ENCODE results near the gene MSH5.

MSH5 gene

GRCh38 chr6:31739639-31740396, at the start of gene MSH5:
Gene MSH5, plus strand, starts transcription at chr6:31740005. Its CDS starts 462 bp downstream, at chr6:31740467.
- TF ChIP-seq CTCF (IDR thresholded peaks at IDR 0.05; ENCODE audit: insufficient read depth, low read depth, low read length, missing control alignments): no peak
- peak within 1 kb of the TSS; percentile 90 for H3K4me3 ChIP-seq (ENCODE audit: low read depth, low read length)
- DNase-seq (ENCODE audit: low read depth): peak; percentile 99

- no peak for DNase-seq (ENCODE audit: low read depth)
- no peak overlapping the region for H3K4me3 ChIP-seq (ENCODE audit: low read depth, low read length)
- TF ChIP-seq CTCF (IDR thresholded peaks at IDR 0.05; ENCODE audit: insufficient read depth, low read depth, low read length, missing control alignments): no peak
Observed at GRCh38 chr6:31690231-31691077, 49.4 kb upstream of the MSH5 start.

GRCh38 chr6:31691078-31691463, 48.7 kb upstream of the MSH5 start:
- TF ChIP-seq CTCF (IDR thresholded peaks at IDR 0.05; ENCODE audit: insufficient read depth, low read depth, low read length, missing control alignments): no peak
- H3K4me3 ChIP-seq (ENCODE audit: low read depth, low read length): no peak overlapping the region
- no peak for DNase-seq (ENCODE audit: low read depth)

GRCh38 chr6:31691564-31692108, 48.2 kb upstream of the MSH5 start:
- no peak for TF ChIP-seq CTCF (IDR thresholded peaks at IDR 0.05; ENCODE audit: insufficient read depth, low read depth, low read length, missing control alignments)
- DNase-seq (ENCODE audit: low read depth): no peak
- no peak overlapping the region for H3K4me3 ChIP-seq (ENCODE audit: low read depth, low read length)

GRCh38 chr6:31692353-31692752, 47.5 kb upstream of the MSH5 start:
- no peak for TF ChIP-seq CTCF (IDR thresholded peaks at IDR 0.05; ENCODE audit: insufficient read depth, low read depth, low read length, missing control alignments)
- H3K4me3 ChIP-seq (ENCODE audit: low read depth, low read length): no peak overlapping the region
- no peak for DNase-seq (ENCODE audit: low read depth)

- DNase-seq (ENCODE audit: low read depth): no peak
- no peak overlapping the region for H3K4me3 ChIP-seq (ENCODE audit: low read depth, low read length)
- no peak for TF ChIP-seq CTCF (IDR thresholded peaks at IDR 0.05; ENCODE audit: insufficient read depth, low read depth, low read length, missing control alignments)
Observed at GRCh38 chr6:31692886-31693285, 46.9 kb upstream of the MSH5 start.
